HG03354 (cell line): ENCODE measurements around the gene TSPEAR.
"Not testable (repeated sequence)": the region's sequence is repeated elsewhere in the genome, so short reads cannot be mapped to it uniquely, and the experiment has no call there.

Experiments used
- ATAC-seq: cut with Tn5 transposase; IDR thresholded peaks from one replicate; pipeline ENCODE4 v1.9.1; 2021; ENCODE audit warnings: mild to moderate bottlenecking; ENCODE audit not compliant: unreplicated experiment, poor library complexity, severe bottlenecking

TSPEAR gene

DNA sequence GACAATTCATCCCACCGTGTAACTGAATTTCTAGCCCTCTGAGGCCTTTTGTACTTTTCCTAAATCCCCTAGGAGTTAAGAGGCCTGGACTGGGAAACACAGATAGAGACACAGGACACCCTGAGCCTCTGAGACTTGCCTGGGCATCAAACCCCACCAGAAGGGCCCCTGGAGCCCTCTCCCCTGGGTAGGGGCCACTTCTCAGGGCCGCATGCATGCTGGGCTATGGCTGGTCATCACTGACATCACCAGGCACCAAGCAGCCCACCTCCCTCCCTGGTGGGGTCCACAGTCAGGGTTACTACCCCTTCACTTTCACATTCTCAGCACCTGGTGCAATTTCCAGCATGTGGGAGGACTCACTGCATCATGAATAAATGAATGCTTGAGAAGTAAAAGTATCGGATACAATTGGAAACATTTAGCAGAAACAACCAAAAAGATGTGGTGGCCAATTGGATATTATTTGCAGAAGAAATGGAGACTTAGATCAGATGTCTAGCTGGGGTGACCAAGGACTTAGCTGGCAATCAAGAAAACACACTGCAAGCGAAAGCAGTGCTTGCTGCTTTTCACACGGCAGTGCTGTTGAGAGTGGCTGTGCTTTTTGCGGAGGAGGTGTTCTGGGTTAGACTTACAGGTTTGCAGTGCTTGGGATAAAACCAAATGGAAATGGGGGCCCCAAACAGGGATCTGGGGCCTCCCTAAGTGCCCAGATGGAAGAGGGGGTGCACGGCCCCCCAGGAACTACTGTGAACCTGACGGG, 111.9 kb downstream of the TSPEAR start:
- no peak for ATAC-seq

DNA sequence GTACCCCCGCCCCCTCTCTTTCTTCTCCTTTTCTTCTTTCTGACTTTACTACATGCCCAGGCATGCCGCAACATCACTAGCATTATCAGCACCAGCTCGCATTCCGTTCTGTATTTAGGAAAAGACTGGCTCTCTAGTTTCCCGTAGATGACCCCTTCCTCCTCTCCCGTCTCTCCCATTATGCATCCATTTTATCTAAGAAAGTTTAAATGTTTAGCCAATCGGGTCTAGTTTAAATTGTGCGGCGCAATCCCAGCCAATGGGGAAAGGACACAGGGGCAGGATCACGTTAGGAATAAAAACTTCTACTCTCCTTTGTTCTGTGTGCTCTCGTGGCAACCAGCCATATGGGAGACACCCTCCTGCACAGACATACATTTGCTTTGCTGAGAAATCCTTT, 113.3 kb downstream of the TSPEAR start:
- ATAC-seq: no peak

DNA sequence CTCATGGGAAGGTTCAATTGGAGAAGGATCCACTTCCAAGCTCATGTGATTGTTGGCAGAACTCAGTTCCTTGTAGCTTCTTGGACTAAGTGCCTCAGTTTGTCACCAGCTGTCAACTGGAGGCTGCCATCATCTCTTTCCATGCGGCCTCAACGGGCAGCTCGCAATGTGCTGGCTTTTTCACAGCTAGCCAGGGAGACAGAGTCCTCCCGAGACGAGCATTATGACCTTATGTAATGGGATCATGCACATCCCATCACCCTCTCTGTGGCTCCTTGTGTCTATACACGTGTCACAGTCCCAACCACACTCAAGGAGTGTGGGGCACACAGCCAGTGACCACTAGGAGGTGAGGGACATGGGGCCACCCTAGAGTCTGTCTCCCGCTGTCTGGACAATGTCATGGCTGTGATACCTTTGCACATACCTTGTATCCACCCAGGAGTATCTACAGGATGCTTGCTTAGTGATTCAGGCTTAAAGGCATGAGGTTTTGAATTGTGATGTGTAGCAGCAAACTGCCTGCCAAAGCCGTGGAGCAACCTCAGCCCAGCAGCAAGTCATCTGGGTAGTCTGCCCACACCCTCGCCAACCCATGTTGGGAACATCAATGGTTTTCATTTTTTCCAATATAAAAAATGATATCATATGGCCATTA, 115.2 kb downstream of the TSPEAR start:
- ATAC-seq: no peak

DNA sequence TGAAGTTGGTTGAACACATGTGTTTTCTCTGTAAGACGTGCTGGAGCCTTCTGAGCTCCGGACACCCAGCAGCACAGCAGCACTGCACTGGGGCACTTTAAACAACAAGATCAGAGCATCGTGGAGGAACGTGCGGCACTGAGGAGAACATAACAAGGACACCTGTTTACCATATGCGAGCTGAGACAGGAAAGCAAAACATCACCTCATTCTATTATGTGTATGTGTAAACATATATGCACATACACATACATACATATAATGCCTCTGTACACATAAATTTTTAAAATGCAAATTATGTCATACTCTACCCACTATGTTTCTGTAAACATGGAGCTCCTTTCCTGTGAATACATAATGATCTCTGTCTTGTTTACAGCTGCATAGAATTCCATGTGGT, 115.8 kb downstream of the TSPEAR start:
- no peak for ATAC-seq

DNA sequence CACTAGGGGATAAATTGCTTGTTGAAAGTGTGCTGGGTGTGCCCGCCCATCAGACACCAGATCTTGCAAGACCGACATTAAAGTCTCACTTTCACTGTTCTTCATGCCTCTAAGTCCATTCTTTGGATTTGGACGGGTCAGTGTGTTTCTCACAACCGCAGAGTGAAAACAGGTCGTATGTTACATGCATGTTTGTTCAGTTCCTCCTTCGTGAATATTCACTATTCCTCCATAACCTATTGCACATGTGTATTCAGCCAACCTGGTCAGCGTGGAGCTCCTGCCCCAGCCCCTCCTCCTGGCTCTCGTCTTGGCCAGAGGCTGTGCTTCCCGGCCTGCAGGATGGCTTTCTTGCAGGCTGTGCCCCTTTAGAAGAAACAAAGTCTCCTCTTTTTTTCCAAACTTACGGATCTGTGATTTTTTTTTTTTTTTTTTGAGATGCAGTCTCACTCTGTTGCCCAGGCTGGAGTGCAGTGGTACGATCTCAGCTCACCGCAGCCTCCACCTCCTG, 116.9 kb downstream of the TSPEAR start:
- ATAC-seq: no peak

DNA sequence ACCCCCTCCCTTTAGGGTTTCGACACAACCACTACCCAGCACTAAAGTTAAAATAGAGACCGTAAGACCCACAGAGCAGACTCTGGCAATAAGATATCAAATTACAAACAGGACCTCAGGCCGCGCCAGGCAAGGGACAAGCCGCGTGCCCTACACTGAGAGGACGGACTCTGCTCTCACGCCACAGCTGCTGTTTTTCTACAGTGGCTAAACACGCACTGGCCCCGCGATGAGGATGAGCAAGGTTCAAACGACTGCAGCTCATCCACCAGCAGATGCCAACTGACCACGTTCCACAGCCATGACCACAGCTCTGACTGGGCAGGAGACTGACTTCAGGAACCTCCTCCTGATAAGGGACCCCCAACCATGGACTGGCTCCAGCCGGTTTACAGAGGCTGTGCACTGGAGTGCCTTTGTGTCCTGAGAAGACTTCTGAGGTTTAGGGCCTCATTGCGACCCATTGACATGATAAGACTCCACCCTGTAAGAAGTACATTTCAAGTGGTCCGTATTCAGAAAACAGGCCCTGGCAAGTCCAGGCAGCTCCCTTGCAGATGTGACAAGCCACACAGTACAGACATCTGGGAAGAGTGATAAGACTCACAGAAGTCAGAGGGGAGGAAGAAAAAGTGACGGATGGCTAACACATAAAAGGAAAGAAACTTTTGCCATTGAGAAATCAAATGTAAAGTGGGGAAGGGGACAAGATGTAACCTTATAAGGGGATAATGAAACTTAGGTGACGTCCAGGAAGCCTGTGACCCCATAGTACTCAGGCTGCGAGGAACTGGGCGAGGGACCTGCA, 117.6 kb downstream of the TSPEAR start:
- no peak for ATAC-seq

DNA sequence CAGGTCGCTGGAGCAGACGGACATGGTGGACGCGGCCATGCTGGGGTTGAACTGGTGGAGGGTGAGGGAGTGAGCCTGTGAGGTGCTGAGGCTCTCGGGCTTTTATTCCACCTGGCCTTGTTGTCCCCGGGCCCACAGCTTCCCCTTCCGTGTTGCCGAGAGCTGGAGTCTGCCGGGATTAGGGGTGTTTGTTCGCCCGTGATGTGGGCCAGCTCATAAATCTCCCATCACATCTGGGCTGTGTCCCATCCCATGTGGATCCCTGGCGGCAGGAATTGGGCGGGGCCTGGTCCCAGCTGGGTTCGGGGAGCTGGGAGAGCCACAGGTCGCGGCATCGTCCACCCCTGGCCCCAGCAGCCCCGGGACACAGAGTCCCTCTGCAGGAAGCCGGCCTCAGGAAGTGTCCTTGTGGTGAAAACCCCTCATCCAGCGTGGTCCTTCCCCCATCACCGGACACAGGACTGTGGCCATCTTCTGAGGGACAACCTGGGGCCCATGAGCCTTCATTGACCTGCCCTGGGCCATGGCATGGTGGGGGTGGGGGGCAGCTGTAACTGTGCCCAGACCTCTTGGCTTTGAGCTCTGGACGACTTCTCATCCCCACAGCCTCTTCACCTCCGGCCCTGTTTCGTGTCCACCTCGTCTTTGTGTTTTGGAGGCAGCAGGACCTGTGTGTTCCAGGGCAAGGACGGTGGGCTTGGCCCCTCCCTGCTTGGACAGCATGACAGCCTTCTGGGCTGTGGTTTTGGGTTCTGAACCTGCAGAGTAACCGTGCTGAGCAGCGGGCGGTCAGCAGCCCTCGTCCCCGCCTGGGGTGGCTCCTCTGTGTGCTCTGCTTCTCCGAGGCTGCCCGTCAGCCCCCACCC, 118.7 kb downstream of the TSPEAR start, which contains the start of gene KRTAP10-6:
Gene KRTAP10-6, minus strand, starts transcription at position 60 of the 866 bp plus-strand sequence. Its CDS starts 21 bp downstream, at position 39.
- ATAC-seq: no peak

DNA sequence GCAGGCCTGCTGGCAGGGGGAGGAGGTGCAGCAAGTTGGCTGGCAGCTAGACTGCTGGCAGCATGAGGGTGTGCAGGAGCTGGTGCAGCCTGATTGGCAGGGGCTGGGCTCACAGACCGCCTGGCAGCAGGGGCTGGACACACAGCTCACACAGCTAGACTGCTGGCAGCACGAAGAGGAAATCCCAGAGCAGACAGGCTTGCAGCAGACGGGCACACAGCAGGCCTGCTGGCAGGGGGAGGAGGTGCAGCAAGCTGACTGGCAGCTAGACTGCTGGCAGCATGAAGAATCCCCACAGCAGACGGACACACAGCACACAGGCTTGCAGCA, 119.6 kb downstream of the TSPEAR start:
- not testable (repeated sequence) for ATAC-seq

DNA sequence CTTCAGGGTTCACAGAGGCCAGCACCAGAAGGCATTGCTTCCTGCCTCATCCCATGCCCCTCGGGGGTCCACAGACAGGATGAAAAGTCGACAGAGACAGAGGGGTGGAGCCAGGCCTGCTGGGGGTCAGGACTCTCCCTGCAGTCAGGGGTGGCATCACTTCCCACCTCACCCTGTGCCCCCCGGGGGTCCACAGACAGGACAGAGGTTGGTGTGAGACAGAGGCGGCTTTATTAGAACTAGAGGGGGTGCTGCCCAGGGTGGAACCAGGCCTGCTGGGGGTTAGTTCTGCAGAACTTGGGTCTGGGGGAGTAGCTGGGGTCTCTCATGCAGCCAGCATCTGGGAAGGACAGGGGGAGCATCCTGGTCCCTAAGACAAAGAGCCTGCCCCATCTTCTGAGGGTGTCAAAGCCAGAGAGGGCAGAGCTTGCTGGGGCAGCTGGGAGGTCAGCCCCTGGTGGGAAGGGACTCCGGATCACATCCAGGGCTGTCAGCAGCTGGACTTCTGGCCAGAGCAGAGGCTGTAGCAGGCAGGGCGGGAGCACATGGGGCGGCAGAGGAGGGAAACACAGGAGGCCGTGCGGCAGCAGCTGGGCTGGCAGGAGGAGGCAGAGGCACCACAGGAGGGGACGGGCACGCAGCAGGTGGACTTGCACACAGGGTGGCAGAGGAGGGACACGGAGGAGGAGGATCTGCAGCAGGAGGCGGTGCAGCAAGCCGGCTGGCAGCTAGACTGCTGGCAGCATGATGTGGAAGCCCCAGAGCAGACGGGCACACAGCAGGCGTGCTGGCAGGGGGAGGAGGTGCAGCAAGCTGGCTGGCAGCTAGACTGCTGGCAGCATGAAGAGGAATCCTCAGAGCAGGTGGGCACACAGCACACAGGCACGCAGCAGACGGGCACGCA, 120.2 kb downstream of the TSPEAR start:
- not testable (repeated sequence) for ATAC-seq

DNA sequence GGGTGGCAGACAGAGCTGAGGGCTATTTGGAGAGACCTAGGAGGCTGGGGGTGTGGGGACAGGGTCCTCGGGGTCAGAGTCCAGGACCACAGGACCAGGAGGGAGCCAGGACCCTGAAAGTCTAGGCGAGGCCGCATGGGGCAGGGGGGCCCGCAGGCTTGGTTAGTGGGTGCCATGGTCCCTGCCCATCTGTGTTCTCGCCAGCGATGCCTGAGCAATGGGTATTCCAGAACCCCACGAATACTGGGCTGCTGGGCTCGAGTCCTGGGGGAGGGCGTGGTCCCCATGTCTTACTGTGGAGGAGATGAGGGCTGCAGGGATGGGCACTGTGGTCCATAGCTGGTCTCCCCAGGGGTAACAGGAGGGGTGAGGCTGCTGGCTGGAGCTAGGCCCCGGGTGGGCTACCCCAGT, 121.1 kb downstream of the TSPEAR start:
- no peak for ATAC-seq

DNA sequence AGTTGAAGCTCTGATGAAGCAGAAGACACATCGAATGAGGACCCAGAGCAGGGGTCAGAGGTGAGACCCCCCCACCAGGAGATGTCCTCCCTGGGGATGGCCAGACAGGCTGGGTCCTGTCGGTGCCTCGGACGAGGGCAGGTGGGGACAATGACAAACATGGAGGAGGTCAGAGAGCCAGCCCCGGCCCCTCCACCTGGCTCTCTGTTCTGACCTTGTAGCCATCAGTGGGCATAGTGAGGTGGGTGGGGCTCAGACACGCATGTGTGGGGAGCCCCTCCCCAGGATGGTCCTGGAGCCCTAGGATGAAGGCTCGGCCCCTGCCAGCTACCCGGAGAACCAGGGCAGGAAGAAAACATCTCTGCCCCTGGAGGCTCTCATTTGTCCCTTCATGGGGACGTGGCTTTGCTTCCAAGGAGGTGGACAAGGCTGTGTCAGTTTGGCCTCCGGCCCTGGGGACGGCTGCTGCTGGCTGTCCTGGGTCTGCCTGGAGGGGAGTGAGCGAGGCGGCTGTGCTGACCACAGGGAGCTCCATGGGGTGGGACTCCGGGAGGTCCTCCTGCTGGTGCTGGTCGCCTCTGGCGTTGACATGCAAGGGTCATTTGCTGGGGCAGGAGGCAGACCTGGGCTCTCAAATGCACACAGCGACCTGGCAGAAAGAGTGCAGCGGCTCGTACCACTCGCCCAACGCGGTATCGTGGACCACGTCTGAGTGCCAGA, 121.6 kb downstream of the TSPEAR start:
- no peak for ATAC-seq

DNA sequence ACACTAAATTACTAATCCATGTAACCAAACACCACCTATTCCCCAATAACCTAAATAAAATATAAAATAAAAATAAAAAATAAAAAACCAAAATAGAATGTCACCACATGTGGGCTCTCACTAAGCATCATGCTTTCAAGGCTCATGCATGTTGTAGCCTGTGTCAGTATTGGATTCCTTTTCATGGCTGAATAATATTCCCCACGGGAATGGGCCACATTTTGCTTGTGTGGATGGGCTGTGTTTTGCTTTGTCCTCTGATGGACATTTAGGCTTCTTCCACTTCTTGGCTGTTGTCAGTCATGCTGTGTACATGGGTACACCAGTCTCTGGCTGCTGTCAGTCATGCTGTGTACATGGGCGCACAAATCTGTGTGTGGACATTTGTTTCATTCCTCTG, 122.3 kb downstream of the TSPEAR start:
- ATAC-seq: no peak

DNA sequence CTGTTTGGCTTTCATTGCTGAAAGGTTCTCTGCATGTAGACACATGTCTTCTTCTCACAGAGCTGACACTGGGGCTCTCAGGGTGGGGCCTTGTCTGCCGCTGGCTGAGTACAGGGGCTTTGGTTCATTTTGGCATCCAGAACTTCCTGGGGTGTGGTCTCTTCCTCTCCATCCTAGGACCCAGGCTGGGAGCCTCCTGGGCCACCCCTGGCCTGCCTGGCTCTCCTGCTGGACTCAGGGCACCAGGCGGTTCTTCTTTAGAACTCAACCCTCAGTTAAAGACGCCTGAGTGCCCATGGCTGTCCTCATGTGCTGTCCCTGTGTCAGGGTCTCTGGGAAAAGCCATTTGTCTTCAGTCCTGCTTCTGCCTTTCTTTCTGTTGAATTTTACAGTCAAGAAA, 125.5 kb downstream of the TSPEAR start:
- ATAC-seq: no peak

DNA sequence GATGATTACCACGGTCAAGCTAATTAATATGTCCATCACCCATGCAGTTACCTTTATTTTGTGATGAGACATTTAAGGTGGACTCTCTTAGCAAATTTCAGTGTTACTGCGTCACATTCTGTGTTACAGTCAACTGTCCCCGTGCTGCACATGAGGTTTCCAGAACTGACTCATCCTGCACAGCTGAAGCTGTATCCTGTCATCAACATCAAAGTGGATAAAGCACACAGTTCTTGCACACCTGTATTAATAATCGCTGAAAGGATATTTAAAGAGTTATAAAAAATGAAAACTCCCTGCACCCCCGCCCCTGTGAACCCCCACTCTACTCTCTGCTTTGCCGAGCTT, 127.6 kb downstream of the TSPEAR start:
- ATAC-seq: no peak

DNA sequence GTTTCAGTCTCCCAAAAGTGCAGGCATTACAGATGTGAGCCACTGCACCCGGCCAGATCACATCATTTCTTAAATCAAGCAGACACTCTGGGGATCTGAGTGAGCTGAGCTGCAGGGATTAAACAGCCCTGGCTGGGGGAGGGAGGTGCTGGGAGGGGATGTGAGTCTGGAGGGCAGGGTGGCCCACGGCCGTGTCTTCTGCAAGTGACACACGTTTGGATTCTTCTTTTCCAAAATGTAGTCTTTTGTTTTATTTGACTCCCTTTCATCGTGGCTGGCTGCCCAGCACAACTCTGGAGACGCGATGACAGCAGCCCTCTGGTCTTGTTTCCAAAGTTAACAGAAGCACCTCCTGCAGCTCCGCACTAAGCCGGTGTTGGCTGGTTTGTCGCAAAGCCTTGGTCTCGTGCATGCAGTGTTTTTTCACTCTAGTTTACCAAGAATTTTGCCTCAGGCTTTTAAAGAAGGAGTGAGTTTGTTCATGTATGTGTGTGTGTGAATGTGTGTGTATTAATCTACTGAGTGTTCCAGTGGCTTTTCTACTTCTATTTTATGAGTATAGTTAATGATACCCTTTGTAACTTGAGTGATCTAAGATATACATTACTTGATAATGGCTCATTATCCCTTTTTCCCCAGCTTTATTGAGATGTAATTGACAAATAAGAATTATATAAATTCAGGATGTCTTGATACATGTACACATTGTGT, 128.1 kb downstream of the TSPEAR start:
- no peak for ATAC-seq

DNA sequence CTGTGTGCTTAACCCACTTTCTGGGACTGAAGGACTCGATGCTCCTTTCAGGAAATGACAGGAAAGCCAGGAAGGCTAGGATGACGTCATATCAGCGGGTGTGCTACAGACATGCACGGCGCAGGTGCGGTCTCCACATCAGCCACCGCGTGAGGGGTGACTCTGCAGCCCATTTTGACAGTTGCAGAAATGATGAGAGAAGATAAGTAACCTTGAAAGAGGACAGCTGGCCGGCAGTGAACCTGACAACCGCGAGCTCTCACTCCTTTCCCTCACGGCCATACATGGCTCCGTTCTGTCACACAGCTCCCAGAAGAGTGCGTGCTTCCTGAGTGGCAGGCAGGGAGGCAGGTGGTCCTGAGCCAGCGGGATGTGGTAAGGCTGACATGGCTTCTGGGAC, 129.3 kb downstream of the TSPEAR start:
- no peak for ATAC-seq

DNA sequence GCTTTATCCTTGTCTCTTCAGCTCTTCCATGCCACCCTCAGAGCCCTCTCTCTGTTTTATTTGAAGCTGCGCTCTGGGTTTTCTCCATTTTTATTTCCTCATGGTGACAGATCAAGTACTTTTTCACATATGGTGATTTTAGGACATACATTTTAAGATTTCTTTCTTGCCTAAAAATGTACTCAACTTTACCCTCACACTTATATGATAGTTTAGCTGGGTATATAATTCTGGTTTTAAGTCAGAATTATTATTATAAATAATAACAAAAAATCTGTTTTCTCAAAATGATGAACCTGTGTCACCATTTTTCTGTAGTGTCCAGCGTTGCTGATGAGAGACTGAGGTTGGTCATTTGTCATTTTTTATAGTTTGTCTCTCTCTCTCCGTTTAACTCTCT, 130.2 kb downstream of the TSPEAR start:
- no peak for ATAC-seq
